H7 (cell line): ENCODE measurements around the gene PROM1. TPM values are rescaled to one million over a fixed set of nuclear protein-coding genes. Genes with fewer than 3 reads are reported as not detected.

ENCODE experiments used
- DNase-seq: peaks from one replicate; pipeline ENCODE4 v3.0.0; 2012
- H3K27me3 ChIP-seq: 2 replicates; pipeline ENCODE4 v1.6.0; 2011; ENCODE audit warnings: mild to moderate bottlenecking, low read length; ENCODE audit not compliant: control insufficient read depth, insufficient read depth
- H3K36me3 ChIP-seq: replicated peaks from 2 replicates; pipeline ENCODE4 v1.5.1; 2011; ENCODE audit warnings: low read length; ENCODE audit not compliant: control insufficient read depth, insufficient read depth
- H3K4me3 ChIP-seq: 2 replicates; pipeline ENCODE4 v1.5.1; 2011; ENCODE audit warnings: low read depth, mild to moderate bottlenecking, control low read depth, low read length, moderate library complexity; ENCODE audit not compliant: insufficient read depth
- total RNA-seq: library from RNA; depleted of rRNA; stranded (reverse); fragments of >200 nt; shearing (Covaris generic); gene quantifications from 2 replicates; pipeline ENCODE4 v1.2.3, GENCODE V29; 2014

PROM1 gene
- total RNA-seq, 1 experiment from 2014 or later = 42.3 TPM

DNA sequence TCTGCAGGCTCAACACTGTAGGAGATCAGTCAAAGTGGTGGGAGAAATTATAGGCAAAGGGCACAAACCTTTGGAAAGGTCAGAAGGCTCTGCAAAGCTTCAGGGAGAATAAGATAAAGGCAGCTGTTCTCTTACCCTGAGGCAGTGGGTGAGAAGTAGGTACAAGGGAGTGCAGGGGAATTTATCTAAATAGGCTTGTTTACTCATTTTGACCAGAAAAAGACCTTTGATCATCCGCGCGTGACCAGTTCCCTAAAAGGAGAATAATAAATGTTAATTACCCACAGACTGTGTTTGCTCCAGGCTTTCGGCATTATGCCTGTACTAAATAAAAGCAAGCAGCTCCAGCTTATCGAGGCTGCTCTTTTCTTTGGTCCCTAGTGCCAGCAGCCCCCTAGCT, 130.2 kb downstream of the PROM1 start:
- no peaks in the 10 kb centered on the region for H3K27me3 ChIP-seq
- no peaks in the 10 kb centered on the region for H3K36me3 ChIP-seq
- no peak overlapping the region for H3K4me3 ChIP-seq
- no peak for DNase-seq

DNA sequence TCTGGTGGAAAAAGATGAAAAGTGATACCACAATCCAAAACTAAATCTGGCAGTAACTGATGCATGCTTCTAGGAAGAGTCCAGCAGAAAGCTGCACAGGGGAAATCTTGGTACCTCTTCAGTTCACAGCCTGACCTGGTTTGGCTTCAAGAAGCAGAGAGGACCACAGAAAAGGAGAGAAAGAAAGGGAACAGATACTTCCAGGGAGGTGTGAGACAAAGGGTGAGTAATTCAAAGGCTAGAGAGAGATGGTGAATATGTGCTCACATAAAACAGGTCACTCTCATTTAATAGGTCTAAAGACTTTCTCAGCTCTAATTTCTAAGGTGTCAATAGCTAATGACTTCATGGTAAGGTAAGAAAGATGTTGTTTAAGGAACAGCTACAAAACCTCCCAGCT, 132.0 kb downstream of the PROM1 start:
- DNase-seq = no peak
- no peak overlapping the region for H3K4me3 ChIP-seq
- H3K36me3 ChIP-seq = no peaks in the 10 kb centered on the region
- H3K27me3 ChIP-seq = no peaks in the 10 kb centered on the region

DNA sequence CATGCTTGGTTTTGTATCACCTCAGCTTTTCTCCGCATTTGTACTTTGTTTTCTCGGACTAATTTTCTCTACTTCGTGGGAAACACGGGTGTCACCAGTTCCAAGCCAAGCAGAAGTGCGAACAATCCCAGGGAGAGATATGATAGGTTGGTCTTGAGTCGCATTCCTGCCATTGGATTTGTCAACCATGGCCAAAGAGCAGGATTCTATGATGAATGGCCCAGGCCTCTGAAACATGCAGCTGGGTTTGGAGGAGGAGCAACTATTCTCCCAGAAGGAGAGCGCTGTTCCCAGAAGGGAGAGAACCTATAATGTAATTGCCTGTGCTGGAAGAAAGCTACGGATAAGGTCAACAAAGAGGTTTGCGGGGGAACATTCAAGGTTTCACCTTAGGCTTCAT, 135.0 kb downstream of the PROM1 start:
- H3K4me3 ChIP-seq = no peak overlapping the region
- no peaks in the 10 kb centered on the region for H3K36me3 ChIP-seq
- no peak for DNase-seq
- no peaks in the 10 kb centered on the region for H3K27me3 ChIP-seq

DNA sequence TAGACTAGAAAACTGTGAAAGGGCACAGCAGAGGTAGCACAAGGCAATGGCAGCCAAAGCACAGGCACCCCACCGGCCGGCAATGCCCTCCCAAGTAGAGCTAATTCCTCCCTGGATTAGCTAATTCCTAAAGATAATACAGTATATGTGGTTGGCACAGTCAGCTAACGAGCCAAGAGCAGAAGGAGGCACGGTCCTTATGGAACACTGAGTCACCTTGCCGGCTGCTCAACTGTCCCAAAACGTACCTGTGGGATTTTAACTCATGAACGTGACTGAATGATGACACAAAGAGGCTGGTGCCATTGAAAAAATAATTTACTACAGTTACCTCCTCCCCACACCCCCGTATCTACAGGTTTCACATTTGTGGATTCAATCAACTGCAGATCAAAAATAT, 136.1 kb downstream of the PROM1 start:
- Histone ChIP-seq H3K27me3 (no peaks in the 10 kb centered on the region), H3K36me3 (no peaks in the 10 kb centered on the region), H3K4me3 (no peak overlapping the region)
- DNase-seq = no peak

DNA sequence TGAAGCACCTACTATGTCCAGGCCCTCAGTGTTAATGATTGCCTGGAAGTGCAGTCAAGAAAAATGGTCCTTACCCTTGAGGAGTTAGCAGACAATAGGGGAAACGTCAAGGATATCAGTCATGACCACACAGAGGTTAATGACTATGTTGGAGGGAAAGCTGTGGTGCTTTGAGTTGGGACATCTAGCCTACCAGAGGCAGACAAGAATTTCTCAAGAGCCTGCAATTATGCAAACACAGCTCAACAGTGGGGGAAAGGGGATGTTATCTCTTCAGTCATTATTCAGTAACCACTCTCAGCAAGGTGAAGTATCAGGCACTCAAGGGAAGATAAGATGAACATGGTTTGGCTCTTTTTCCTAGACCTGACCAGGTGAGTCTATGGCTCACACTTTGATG, 138.3 kb downstream of the PROM1 start:
- H3K4me3 ChIP-seq = no peak overlapping the region
- no peaks in the 10 kb centered on the region for H3K36me3 ChIP-seq
- H3K27me3 ChIP-seq = no peaks in the 10 kb centered on the region
- DNase-seq = no peak

DNA sequence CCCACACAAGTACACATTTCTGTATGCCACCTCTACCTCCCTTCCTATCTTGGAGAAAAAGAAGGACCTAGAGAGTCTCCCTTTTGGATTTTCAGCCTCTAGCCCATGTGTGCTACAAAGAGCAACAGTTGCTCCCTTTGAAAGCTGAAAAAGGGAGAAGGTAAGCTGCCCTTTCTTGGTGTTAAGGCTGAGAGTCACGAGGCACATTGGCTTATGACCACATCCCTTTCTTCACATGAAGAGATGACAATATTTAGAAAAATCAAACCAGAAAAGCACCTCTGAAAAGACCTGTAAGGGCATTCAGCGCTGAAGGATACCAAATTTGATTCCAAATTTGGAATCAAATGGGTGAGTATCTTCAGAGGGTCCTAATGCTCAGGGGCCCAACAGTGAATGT, 138.9 kb downstream of the PROM1 start:
- H3K36me3 ChIP-seq = no peaks in the 10 kb centered on the region
- no peak overlapping the region for H3K4me3 ChIP-seq
- DNase-seq = no peak
- no peaks in the 10 kb centered on the region for H3K27me3 ChIP-seq

DNA sequence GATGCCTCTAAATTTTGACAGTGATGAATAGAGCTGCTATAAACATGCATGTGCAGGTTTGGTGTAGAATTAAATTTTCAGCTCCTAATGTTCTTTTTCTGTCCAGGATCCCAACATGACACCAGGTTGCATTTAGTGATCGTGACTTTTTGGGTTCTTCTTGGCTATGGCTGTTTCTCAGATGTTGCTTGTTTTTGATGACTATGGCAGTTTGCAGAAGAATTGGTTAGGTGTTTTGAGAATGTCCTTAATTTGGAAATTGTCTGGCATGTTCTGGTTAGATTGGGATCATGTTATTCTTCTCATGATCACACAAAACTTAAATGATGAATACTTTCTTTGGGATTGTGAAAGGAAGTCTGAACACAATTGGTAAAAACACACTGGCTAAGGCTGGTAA, 141.5 kb downstream of the PROM1 start:
- H3K36me3 ChIP-seq = no peaks in the 10 kb centered on the region
- no peak overlapping the region for H3K4me3 ChIP-seq
- no peak for DNase-seq

DNA sequence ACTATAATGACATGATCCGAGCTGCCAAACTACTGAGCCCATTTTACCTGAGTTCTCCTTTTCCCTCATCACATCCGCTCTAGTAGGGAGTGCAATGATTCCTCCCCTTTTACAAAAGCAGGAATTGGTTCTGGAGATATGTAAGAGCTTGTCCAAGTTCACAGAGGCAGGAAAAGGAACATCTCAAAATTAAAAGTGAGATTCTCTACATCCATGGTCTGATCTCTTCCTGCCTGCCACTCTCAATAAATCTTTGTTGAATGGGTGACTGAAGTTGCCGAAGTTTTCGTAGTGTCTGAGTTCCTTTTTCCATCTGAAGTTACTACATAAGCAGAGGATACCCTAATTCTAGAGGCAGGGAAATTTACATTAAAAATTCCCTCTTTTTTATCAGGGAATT, 145.2 kb downstream of the PROM1 start, which contains the start of gene FGFBP1:
FGFBP1 (minus strand) TSS at position 101 of the 400 bp plus-strand sequence. CDS start 2,108 bp downstream, outside the sequence.
- Histone ChIP-seq H3K27me3 (no peaks in the 10 kb centered on the region), H3K4me3 (no peak within 1 kb of the TSS), H3K36me3 (no peaks in the 10 kb centered on the region)
- no peak for DNase-seq

More for the DNA sequence above, 141.5 kb downstream of the PROM1 start:
- no peaks in the 10 kb centered on the region for H3K27me3 ChIP-seq

DNA sequence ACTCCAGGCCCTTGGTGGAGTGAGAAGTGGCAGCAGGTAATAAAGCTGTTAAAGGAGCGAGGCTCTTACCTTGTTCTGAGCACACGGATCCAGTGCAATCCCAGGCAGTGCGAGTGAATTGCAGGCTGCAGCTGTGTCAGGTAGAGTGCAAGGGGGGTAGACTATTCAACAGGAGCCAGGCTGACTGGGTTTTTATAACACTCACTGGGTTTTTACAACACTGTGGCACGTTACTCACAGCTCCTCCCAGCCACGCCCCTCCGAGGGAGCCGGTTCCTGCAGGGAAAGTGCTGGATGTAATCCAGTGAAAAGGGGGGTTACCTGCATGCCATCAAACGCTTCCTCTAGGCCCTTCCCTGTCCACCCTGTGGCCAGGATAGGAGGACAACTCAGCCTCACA, 145.6 kb downstream of the PROM1 start:
- peak; percentile 49 for DNase-seq
- Histone ChIP-seq H3K36me3 (no peaks in the 10 kb centered on the region), H3K27me3 (no peaks in the 10 kb centered on the region), H3K4me3 (no peak overlapping the region)

DNA sequence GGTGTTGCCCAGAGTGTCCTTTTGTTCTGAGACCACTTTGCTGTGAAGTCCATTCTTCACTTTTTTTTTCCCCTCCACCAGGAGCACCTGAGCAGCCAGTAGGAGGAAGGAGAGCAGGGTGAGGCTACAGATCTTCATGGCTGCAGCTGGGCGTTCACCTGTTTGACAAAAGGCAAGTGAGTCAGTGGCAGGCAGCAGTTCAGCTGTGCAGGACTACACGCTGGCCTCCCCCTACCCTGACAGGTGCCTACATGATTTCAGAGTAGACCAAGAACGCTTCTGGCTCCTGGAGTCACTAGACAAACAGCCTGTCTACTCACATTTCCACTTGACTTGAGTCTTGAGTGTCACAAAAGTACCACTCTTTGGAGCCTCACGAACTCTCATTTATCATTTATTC, 147.3 kb downstream of the PROM1 start:
- no peak overlapping the region for H3K4me3 ChIP-seq
- H3K27me3 ChIP-seq = no peaks in the 10 kb centered on the region
- no peak for DNase-seq
- no peaks in the 10 kb centered on the region for H3K36me3 ChIP-seq

DNA sequence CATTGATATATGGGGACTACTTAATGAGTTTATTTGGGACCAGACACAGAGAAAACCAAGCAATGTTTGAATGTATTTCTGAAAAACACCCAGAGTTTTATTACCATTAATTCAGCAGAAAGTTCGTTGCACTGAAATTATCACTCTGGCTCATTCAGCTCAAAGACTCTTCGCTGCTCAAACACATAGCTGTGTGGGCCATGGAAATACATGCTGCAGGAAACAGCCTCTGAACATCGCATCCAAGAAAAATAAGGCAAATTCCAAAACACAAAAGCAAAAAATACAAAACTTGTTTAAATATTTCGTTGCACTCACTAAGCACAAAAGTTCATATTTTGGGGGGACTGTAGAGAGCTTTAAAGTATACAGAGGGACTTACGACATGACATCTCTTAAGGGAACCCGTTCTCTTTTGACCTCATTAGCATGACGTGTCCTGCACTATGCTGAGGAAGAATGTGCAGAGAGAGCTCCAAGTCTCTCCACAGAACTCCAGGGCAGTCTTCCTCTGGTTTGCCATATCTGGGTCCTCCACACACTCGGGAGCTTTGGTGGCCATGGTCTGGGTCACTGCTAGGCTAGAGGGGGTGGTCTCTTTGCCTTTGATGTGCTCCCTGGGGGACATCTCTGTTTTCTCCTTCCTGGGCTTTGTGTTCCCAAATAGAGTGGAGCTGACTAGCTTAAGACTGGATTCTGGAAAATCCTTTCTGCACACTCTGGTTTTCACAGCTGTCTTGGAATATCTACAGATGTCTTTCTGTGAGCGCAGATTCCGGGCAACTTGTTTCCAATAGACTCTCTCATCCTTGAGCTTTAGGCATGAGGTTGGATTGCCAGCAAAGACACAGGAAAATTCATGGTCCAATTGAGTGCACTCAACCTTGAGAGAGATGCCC, 148.1 kb downstream of the PROM1 start:
- no peak for DNase-seq
- H3K27me3 ChIP-seq = no peaks in the 10 kb centered on the region
- H3K4me3 ChIP-seq = no peak overlapping the region
- H3K36me3 ChIP-seq = no peaks in the 10 kb centered on the region

DNA sequence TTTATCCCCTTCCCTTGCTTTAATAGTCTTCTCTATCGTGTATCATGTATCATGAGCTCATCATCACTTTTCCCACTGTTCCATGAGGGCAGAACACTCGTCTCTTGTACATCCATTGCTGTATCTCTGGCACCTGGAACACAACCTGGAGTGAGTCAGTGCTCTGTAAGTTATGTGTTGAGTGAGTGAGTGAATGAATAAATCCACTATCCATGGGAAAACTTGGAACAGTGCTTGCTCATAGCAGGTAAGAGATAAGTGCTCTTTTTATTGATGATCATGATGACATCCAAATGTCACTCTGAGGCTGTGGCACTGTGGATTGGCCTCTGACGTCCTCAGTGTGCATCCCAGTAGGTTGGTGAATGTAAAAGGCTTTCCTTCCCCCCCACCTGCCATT, 149.6 kb downstream of the PROM1 start:
- H3K4me3 ChIP-seq = no peak overlapping the region
- H3K27me3 ChIP-seq = no peaks in the 10 kb centered on the region
- no peaks in the 10 kb centered on the region for H3K36me3 ChIP-seq
- DNase-seq = no peak

DNA sequence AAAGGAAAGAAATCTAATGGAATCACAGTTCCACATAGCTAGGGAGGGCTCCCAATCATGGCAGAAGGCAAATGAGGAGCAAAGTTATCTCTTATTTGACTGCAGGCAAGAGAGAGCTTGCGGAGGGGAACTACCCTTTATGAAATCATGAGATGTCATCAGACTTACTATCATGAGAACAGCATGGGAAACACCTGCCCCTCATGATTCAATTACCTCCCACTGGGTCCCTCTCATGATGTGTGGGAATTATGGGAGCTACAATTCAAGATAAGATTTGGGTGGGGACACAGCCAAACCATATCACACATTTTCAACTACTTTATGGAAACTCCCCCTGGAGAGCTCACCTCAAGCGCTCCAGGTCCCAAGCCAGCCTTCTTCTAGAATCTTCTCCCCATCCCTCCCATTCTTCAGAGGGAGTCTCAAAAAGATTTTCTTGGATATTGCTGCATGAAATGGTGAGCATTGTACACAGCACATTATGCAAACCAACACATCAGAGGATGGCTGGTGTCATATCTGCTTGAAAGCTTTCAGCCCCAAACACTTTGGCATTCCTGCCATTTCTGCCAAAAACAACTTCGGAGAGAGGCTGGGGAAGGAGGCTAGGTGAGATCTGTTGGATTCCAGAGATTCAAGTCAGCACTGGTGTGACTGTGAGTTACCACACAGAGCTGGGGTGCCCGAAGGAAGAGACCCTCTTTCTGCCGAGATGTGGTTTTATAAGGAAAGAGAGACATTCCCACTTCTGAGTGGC, 152.2 kb downstream of the PROM1 start:
- no peaks in the 10 kb centered on the region for H3K36me3 ChIP-seq
- no peaks in the 10 kb centered on the region for H3K27me3 ChIP-seq
- no peak overlapping the region for H3K4me3 ChIP-seq
- DNase-seq = no peak

DNA sequence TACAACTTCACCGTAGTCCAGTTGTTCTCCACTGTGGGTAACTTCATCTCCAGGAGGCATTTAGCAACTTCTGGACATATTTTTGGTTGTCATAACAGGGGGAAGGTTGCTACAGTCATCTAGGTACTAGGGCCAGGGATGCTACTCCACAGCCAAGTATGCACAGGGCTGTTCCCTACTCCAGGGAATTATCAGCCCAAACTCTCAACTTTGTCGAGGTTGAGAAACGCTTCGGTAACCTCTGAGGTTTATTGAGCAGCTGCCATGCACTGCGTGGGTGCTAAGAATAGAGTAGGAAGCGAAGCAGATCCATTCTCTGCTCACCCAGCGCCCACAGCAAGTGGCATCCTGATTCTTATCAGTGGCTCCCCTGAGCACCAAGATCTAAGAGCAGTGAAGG, 153.5 kb downstream of the PROM1 start:
- no peaks in the 10 kb centered on the region for H3K27me3 ChIP-seq
- DNase-seq = no peak
- no peaks in the 10 kb centered on the region for H3K36me3 ChIP-seq
- no peak overlapping the region for H3K4me3 ChIP-seq

DNA sequence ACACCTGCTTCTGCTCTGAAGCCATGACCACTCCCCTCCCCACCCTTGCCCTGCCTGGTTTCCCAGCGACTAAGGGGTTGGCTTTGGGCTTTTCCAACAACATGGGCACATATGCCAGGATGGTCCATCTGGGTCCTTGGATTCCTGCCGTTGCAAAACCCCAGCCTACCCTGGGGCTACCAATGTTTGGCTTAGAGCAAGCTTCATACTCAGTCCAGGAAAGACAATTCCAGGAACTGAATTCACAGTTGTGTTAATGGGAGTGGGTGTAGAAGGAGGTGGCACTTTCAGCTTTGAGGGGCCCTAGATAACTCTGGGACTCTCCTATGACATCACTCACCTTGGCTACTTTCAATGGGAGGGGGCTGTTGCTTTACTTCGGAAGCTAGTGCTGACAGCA, 154.3 kb downstream of the PROM1 start:
- no peak overlapping the region for H3K4me3 ChIP-seq
- no peak for DNase-seq
- no peaks in the 10 kb centered on the region for H3K27me3 ChIP-seq
- no peaks in the 10 kb centered on the region for H3K36me3 ChIP-seq
